ENCODE data around the gene SGSH. TPM values are rescaled to one million over a fixed set of nuclear protein-coding genes. Genes with fewer than 3 reads are reported as not detected.
"Not testable (repeated sequence)": the region's sequence is repeated elsewhere in the genome, so short reads cannot be mapped to it uniquely, and the experiment has no call there.

SGSH gene
- total RNA-seq, 1 donor from 2014 or later = 29.8 TPM

DNA sequence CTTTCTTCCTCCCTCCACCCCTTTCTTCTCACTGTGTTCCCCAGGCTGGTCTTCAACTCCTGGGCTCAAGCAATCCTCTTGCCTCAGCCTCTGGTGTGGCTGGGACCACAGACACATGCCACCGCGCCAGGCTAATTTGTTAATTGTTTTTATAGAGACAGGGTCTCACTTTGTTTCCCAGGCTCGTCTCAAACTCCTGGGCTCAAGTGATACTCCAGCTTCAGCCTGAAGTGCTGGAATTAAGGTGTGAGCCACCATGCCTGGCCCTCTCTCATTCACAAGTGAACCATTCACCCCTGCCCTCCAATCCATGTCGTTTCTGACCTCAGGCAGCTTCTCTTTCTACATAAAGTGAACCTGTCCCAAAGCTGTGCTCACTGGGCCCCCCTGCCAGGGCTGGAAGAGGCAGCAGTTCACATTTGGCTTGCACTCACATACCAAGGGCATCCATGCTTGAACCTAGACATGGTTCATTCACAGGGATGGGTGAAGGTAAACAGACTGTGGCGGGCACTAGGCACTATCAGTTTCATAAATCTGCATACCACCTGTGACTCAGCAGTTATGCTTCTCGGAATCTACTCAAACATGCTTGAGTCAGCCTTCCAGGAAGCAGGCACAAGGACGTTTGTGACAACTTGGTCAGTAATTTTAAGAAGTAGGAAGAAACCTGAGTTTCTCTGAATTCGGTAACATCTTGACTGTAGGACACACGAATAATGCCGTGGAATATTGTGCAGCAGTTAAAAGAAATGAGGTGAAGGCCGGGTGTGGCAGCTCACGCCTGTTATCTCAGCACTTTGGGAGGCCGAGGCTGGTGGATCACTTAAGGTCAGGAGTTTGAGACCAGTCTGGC is 34.5 kb upstream of the SGSH start:
- intact Hi-C loops (cut with micrococcal nuclease) = loop anchor here (1.0 to 2.0 kb wide), 4 partner anchors 9 to 258 kb away; partner anchors contain the start of gene EIF4A3

DNA sequence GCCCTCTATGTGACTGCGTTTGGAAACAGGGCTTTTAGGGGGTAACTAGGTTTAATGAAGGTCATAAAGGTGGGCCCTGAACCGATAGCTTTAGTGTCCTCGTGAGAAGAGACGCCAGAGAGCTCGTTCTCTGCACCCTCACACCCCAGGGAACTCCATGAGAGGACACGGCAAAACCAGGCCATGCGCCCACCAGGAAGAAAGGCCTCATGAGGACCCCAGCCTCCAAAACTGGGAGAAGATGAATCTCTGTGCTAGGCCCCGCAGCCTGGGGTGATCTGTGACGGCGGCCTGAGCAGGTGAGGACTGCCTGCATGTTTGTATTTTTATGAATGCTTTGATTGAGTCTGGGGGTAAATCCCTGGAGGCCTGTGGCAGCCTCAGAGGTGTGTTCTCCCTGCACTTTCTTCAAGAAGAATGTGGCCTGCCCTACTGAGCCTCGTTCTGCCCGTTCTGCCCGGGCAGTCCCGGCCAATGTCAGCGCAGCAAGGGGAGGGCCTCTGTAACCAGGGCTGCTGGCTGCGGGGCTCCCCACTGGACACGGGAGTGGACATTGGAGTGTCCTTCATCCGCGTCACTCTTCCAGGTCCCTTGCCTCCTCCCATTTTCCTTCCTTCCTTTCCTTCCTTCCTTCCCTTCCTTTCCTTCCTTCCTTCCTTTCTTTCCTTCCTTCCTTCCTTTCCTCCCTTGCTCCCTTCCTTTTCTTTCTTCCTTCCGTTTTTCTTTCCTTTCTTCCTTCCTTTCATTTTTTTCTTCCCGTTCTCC is 33.7 kb upstream of the SGSH start:
- intact Hi-C loops (cut with micrococcal nuclease) = loop anchor here (1.0 to 2.0 kb wide), 6 partner anchors 35 to 257 kb away; partner anchors contain the start of genes CCDC40 and GAA

DNA sequence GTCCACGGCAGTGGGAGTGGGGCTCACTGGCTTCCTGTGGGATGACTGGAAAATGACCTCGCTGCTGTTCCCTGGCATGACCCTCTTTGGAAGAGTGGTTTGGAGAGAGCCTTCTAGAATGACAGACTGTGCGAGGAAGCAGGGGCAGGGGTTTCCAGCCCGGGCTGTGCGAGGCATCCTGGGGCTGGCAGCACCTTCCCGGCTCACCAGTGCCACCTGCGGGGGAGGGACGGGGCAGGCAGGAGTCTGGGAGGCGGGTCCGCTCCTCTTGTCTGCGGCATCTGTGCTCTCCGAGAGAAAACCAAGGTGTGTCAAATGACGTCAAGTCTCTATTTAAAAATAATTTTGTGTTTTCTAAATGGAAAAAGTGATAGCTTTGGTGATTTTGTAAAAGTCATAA is 32.7 kb upstream of the SGSH start:
- intact Hi-C loops (cut with micrococcal nuclease) = loop anchor here (1.0 to 2.0 kb wide), 4 partner anchors 57 to 216 kb away; partner anchors contain the start of genes CCDC40 and GAA

DNA sequence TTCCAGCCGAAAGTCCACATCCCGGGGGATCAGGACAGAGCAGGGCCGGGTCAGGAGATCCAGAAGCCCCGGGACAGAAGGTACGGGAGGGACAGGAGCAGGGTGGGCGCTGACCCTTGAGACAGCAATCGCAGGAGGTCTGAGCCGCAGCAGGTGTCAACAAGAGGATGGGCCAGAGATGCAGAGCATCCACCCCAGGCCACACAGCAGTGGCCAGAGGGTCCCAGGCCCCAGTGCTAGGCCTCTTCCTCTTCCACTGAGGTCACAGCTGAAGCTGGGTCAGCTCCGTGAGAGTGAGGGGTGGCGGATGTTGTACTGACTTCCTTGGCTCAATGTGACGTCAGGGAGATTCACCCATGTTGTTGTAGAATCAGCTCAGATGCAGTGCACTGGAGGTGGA is 31.8 kb upstream of the SGSH start:
- intact Hi-C loops (cut with micrococcal nuclease) = loop anchor here (2.0 kb wide), 2 partner anchors 151 to 215 kb away; partner anchors contain the start of genes CCDC40 and GAA

DNA sequence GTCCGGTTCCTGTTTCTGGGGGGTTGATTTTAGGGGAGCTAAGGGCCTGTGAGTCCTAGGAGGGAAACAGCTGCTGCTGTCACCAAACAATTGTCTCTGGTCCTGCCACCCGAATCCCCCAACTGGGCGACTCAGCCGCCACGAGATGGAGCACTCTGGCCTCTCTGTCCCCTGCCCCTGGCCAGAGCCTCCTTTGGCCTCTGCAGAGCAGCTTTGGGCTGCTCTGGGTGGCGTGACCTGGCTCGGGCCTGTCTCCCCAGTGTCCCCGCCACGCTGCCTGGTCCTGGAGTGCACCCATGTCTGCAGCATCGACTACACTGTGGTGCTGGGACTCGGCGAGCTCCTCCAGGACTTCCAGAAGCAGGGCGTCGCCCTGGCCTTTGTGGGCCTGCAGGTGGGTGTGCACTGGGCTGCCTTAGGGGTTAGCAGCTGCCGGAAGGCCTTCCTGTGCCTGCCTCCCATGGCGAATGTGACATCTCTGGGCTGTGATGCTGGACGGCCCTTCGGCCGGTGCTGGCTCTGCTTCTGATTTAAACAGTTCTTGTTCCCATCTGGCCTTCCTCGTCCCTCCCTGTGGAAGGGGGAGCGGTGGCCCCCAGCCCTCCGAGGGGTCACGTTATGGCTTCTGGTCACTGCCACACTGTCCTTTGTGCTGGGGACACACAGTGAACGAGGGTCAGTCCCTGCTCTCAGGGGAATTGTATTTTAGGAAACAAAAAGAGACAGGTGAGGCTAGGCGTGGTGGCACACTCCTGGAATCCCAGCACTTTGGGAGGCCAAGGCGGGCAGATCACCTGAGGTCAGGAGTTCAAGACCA is 29.0 kb upstream of the SGSH start:
- intact Hi-C loops (cut with micrococcal nuclease) = no loop called here

DNA sequence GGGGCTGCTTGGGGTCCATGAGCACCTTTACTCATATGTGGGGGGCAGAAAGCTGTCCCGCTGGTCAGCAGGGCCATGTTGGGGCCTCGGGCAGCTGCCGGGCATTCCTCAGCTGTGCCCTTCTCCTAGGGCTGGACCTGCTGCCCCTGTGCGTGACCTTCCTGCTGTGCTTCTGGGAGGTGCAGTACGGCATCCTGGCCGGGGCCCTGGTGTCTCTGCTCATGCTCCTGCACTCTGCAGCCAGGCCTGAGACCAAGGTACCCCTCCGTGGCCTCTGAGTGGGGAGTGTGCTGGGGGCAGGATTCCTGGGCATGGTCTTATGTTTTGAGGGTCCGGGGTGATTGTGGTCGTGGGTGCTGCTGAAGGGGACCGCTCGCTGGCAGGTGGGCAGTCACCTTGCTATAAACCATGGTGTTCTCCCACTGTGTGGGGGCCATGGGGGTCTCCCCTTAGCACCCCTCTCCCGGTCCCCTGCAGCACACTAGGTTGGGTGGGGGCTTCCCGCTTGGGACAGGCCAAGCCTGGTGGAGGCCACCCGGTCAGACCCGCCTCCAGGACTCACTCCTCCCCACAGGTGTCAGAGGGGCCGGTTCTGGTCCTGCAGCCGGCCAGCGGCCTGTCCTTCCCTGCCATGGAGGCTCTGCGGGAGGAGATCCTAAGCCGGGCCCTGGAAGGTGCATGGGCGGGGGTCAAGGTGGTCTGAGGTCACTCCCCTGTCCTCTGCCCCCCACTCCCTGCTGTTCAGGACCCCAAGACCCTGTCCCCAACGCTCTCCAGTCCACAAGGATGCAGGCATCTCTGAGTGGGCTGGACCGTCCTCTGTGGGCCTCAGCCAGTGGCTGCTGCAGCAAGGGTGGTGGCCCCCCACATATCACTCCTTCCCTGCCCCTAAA is 28.1 kb upstream of the SGSH start:
- intact Hi-C loops (cut with micrococcal nuclease) = no loop called here

DNA sequence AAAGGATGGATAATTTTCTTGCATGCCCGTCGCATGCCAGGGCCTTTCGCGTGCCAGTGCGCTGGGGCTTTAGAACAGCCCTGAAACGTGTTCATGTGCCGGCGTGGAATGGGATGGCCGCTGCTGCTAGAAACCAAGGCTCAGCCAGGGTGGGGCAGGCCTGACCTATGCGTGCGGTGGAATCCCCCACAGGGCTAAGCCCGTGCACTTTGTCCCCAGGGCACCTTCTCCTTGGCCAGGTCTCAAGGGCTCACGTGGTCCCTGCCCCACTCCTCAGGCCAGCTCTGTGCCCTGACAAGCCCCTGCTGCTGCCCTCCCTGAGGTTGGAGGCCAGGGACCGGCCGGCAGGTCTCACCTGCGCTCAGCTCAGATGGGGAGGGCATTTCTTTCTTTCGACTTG is 27.4 kb upstream of the SGSH start:
- intact Hi-C loops (cut with micrococcal nuclease) = no loop called here

DNA sequence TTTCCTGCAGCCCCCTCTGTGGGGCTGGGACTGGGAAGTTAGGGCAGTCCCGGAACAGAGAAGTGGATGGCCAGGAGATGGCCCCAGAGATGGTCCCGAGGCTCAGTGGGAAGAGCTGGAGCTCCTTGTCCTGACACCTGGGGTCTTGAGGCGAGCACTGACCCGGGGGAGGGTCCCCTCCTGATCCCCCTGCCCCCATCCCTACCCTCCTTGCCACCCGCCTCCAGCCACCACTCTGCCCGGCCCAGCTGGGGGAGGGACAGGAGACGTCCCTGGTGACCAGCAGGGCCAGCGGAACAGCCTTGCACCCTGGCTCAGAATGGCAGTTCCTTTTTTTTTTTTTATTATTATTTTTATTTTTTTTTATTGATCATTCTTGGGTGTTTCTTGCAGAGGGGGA is 26.6 kb upstream of the SGSH start:
- intact Hi-C loops (cut with micrococcal nuclease) = no loop called here

DNA sequence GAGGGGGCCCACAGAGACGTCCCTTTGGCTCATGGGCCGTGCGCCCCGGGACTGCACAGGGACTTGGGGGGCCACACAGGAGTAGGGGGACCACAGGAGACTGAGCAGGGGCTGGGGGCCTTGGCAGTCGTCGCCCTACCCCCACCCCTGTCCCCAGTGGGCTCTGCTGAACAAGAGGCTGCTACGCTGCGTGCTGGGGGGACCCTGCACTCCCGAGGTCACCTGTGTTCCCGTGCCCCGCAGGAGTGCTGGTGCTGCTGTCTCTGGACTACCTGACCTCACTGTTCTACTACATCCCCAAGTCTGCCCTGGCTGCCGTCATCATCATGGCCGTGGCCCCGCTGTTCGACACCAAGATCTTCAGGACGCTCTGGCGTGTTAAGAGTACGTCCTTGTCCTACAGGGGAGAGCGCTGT is 26.1 kb upstream of the SGSH start:
- intact Hi-C loops (cut with micrococcal nuclease) = no loop called here

DNA sequence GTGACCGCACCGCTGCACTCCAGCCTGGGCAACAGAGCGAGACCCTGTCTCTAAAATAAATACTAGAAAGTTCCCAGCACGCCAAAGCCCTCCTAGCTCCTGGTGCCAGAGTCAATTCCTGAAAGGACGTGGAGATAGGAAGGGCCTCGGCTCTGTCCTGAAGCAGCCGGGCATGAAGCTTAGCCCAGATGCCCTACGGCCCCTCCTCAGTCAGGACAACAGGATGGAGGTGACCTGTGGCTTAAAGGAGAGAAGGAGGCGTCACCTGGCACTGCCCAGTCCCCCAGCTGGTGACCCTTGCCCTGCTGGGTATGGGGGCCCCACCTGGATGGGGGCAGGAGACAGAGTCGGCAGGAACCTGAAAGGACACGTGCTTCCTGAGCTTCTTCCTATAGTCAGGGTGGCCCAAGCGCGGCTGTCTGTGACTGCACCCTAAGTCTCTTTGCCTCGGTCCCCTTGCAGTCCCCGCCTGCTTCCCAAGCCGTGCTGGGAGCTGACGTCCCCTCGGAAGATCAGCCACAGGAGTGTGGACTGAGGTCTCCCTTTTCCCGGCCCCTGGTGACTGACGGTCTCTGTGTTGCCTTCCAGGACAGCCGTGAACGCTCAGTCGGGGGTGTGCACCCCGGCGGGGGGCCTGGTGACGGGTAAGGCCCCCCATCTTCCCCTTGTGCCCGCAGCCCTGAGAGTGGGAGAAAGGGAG is 25.6 kb upstream of the SGSH start:
- intact Hi-C loops (cut with micrococcal nuclease) = no loop called here

DNA sequence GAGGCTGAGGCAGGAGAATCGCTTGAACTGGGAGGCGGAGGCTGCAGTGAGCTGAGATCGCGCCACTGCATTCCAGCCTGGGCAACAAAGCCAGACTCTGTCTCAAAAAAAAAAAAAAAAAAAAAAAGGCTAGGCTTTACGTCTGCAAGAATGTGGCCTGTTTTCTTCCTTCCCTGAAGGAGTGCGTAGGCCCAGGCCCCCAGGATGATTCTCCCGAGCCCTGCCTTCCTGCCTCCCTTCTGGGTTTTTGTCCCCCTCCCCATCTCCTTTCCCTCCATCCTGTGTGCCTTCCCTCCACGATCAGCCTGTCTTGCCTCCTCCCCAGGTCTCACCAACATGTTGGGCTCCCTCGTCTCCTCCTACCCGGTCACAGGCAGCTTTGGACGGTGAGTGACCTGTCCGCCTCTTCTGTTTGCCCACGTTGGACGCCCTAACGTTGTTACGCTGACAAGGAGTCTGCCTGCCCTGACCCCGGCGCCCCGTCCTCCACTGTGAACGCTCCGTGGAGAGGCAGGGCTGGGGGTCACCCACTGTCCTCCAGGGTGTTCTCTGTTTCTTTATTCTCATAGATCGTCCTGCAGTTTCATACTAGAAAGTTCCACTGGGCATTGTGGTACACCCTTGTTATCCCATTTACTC is 24.9 kb upstream of the SGSH start:
- intact Hi-C loops (cut with micrococcal nuclease) = no loop called here

DNA sequence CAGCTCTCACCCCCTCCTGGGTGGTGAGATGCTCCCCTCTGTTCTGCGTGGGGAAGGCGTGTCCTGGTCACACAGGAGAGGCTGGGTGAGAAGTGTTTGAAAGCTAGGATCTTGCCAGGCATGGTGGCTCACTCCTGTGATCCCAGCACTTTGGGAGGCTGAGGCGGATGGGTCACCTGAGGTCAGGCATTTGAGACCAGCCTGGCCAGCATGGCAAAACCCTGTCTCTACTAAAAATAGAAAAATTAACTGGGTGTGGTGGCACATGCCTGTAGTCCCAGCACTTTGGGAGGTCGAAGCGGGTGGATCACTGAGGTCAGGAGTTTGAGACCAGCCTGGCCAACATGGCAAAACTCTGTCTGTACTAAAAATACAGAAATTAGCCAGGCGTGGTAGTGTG is 24.3 kb upstream of the SGSH start:
- intact Hi-C loops (cut with micrococcal nuclease) = not testable (repeated sequence)

DNA sequence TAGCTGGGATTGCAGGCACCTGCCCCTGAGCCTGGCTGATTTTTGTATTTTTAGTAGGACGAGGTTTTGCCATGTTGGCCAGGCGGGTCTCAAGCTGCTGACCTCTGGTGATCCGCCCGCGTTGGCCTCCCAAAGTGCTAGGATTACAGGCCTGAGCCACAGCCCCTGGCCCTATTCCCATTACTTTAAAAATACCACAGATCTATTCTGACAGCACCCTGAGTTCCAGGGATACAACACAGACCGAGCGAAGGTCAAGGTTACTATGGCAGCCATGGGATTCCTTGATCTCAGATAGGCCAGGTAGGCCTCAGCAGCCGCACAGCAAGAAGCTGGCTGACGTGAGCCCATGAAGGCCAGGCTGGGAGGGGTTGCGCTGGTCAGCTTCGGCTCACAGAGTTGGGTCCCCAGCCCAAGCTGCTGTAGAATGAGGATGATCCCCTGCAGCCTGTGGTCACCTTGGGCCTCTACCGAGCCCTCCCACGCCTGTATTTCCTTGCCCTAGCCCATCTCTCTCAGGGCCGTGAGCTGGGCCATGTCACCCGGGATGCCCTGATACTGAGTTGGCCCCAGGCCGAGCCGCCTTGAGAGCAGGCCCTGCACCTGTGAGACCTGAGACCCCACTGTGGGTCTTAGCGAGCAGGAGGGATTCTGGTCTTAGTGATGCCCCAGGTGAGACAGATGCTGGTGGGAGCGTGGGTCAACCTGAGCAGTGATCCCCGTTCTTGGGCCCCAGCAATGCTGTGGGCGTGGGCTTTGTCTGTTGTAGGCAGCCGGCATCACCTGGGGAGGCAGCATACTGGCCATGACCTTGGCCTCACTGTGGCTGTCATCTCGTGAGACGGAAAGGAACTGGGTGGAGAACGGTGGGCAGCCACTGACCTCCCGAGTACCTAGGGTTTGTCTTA is 23.6 kb upstream of the SGSH start:
- intact Hi-C loops (cut with micrococcal nuclease) = no loop called here

DNA sequence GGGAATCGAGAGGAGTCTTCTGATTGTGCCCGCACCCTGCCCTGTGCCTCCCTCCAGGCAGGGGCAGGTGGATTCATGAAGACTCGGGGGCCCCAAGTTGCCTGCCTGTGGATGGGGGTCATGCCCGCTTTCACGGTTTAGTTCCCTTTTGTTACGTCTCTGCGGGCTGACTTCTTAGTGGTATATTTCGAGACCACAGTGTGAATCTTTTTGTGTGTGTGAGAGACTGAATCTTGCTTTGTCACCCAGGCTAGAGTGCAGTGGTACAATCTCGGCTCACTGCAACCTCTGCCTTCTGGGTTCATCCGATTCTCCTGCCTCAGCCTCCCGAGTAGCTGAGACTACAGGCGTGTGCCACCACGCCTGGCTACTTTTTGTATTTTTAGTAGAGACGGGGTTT is 22.4 kb upstream of the SGSH start:
- intact Hi-C loops (cut with micrococcal nuclease) = no loop called here

DNA sequence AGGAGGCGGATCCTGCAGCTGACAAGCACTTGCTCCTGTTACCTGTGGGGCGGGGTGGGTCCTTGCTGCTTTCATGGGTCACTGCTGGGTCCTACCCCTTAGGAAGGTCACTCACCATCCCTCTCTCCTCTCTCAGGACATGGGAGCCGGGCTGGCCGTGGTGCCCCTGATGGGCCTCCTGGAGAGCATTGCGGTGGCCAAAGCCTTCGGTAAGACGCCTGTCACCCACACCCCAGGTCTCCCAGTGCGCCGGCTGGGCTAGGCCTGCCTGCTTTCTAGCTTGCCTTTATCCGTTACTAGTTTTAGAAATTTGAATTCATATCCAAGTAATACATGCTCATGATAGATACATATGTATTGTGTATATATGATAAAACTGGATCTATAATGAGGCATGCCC is 17.3 kb upstream of the SGSH start:
- intact Hi-C loops (cut with micrococcal nuclease) = no loop called here

DNA sequence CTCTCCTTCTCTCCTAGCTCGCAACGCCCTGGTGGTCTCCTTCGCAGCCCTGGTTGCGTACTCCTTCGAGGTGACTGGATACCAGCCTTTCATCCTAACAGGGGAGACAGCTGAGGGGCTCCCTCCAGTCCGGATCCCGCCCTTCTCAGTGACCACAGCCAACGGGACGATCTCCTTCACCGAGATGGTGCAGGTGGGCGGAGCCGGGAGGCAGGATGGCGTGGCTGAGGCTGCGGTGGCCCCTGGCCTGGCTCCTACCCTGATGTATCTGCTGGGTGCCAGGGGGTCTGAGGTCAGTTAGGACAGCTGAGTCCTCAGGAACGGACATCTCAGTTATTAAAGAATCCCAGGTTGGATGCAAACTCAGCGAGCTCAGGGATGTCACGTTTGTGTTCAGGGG is 16.8 kb upstream of the SGSH start:
- intact Hi-C loops (cut with micrococcal nuclease) = no loop called here

DNA sequence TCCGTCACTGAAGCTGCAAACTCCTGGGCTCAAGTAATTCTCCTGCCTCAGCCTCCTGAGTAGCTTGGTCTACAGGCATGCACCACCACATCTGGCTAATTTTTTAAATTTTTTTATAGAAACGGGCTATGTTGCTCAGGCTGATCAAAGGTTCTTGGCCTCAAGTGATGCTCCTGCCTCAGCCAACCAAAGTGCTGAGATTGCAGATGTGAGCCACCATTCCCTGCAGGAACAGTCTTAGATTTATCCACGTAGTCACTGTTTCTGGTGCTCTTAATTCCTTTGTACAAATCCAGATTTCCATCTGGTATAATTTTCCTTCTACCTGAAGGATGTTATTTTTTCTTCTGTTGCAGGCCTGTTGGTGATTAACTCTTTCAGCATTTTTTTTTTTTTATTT is 13.1 kb upstream of the SGSH start:
- intact Hi-C loops (cut with micrococcal nuclease) = no loop called here

DNA sequence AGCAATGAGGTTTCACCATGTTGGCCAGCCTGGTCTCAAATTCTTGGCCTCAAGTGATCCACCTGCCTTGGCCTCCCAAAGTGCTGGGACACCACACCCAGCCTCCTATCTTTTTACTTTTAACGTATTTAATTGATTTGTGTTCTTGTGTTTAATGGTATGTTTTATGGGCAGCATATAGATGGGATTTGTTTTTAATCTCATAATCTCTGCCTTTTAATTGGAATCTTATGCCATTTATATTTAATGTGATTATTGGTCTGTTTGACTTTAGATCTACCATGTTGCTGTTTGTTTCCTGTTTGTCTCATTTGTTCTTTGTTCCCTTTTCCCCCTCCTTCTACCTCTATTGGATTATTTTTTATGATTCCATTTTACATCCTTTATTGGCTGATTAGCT is 12.3 kb upstream of the SGSH start:
- intact Hi-C loops (cut with micrococcal nuclease) = no loop called here

Data from T-helper 1 cell treated with Interleukin-12 subunit alpha and Interleukin-12 subunit beta and Interleukin-4 antibody, amounts not matched to agents 30 ng/mL and 1 ng/mL, for 36 hours (primary cell).